ENCODE measurements around the gene PGBD1. TPM values are rescaled to one million over a fixed set of nuclear protein-coding genes. Genes with fewer than 3 reads are reported as not detected.

PGBD1 gene

DNA sequence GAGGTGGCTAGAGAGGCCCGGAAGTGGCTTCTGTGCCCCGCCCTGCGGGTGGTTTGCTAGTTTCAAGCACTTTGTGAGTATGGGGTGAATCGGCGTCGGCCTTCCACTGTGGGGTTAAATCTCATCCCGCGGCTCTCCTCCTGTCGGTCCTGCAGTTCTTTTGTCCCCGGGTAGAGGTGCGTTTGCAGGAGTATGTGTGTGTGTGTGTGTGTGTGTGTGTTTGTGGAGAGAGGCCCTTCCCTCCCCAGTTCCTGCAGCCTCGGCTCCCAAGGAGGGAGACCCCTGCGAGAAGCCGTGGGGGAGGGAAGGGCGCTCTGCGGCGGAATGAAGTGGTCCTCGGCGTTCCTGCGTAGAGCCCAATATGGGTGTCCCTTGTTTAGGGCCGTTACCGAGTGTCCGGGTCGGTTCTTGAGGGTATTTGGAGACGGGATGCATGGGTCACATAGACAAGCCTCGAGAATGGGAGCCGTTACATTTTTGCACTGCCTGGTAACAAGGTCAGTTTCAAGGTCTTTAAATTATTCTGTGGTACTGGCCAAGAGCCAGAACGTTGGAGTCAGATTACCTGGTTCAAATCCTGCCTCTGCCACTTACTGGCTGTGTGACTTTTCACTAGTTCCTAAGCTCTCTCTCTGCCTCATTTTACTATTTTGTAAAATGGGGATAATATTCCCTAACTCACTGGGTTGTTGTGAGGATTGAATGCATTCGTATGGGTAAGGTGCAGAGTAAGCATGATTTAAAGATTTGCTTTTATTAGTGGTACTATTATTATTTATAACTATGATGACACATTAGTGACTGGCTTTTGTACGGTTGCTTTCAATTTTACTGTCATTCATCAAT is 68.7 kb downstream of the PGBD1 start, which contains the start of gene ZKSCAN3:
TSS of gene ZKSCAN3 (plus strand) at position 56 of the 846 bp plus-strand sequence. CDS start 9,640 bp downstream, outside the sequence.
- peak within 1 kb of the TSS; percentile 55 for H3K18ac ChIP-seq (ENCODE audit: low read length)
- H3K27ac ChIP-seq (ENCODE audit: low read depth, low read length): peak within 1 kb of the TSS; percentile 42
- peak within 1 kb of the TSS; percentile 43 for H3K4ac ChIP-seq (ENCODE audit: low read depth, low read length)
- H3K79me1 ChIP-seq (ENCODE audit: low read length): peaks cover 5% of the 10 kb centered on the region
- peak within 1 kb of the TSS; percentile 85 for H2BK15ac ChIP-seq (replicated peaks; ENCODE audit: low read depth)
- H3K9ac ChIP-seq (ENCODE audit: low read length): peak within 1 kb of the TSS; percentile 72
- peak within 1 kb of the TSS; percentile 21 for H2BK5ac ChIP-seq (ENCODE audit: low read length)
- no peaks in the 10 kb centered on the region for H3K4me1 ChIP-seq (ENCODE audit: control insufficient read depth, low read depth, low read length)
- H3K79me2 ChIP-seq (ENCODE audit: control insufficient read depth, insufficient read depth, low read length): peaks cover 12% of the 10 kb centered on the region
- no peaks in the 10 kb centered on the region for H3K36me3 ChIP-seq (ENCODE audit: control insufficient read depth, insufficient read depth, low read length)
- H2BK120ac ChIP-seq (ENCODE audit: low read depth, low read length): no peak within 1 kb of the TSS
- peak; percentile 92 for DNase-seq
- H4K8ac ChIP-seq (ENCODE audit: low read depth, low read length): no peak within 1 kb of the TSS
- WGBS (ENCODE audit: extremely low coverage, insufficient coverage, low lambda C conversion rate): no CpG with 5 or more reads among the region's 30 CpGs
- H4K5ac ChIP-seq (ENCODE audit: low read length): no peak within 1 kb of the TSS
- H2AK5ac ChIP-seq (ENCODE audit: low read length): no peak within 1 kb of the TSS
- H3K27me3 ChIP-seq (ENCODE audit: insufficient read depth, low read length, poor library complexity): no peaks in the 10 kb centered on the region
- peak within 1 kb of the TSS; percentile 70 for H3K4me2 ChIP-seq (ENCODE audit: low read length)
- no peak within 1 kb of the TSS for H3K23ac ChIP-seq (ENCODE audit: low read length)
- H3K56ac ChIP-seq (ENCODE audit: low read length): peak within 1 kb of the TSS; percentile 85
- peak within 1 kb of the TSS; percentile 92 for H3K4me3 ChIP-seq (ENCODE audit: low read length)

DNA sequence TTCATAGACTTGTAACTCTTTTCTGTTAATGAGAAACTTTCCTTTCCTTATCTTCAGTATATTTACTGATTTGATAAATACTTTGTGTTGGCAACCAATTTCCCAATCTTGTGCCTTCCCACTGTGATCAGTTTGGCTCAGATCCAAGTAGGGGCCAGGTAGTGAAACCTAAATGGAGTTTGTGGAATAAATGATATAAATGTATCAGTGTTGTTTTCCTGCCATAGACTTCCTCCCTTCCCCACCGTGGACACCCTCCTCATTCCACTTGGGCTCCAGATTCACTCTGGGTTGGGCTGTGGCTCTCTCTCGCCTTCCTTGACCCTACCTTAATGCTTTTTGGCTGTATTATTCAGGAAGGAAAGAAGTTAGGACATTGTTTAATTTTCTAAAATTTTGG is 69.7 kb downstream of the PGBD1 start:
- peaks cover 1% of the 10 kb centered on the region for H3K4me1 ChIP-seq (ENCODE audit: control insufficient read depth, low read depth, low read length)
- no peak overlapping the region for H4K5ac ChIP-seq (ENCODE audit: low read length)
- H3K79me1 ChIP-seq (ENCODE audit: low read length): peaks cover 5% of the 10 kb centered on the region
- H3K18ac ChIP-seq (ENCODE audit: low read length): no peak overlapping the region
- peak overlapping the region; percentile 14 for H3K4me2 ChIP-seq (ENCODE audit: low read length)
- no peak overlapping the region for H3K23ac ChIP-seq (ENCODE audit: low read length)
- H3K9ac ChIP-seq (ENCODE audit: low read length): peak overlapping the region; percentile 21
- no peak overlapping the region for H3K27ac ChIP-seq (ENCODE audit: low read depth, low read length)
- no peak overlapping the region for H3K4ac ChIP-seq (ENCODE audit: low read depth, low read length)
- H3K4me3 ChIP-seq (ENCODE audit: low read length): no peak overlapping the region
- no peak overlapping the region for H2AK5ac ChIP-seq (ENCODE audit: low read length)
- no peaks in the 10 kb centered on the region for H3K36me3 ChIP-seq (ENCODE audit: control insufficient read depth, insufficient read depth, low read length)
- no peak for DNase-seq
- peak overlapping the region; percentile 31 for H3K56ac ChIP-seq (ENCODE audit: low read length)
- H2BK5ac ChIP-seq (ENCODE audit: low read length): no peak overlapping the region
- H2BK15ac ChIP-seq (replicated peaks; ENCODE audit: low read depth): no peak overlapping the region
- WGBS (ENCODE audit: extremely low coverage, insufficient coverage, low lambda C conversion rate): no CpG with 5 or more reads among the region's 2 CpGs
- H4K8ac ChIP-seq (ENCODE audit: low read depth, low read length): no peak overlapping the region
- no peak overlapping the region for H2BK120ac ChIP-seq (ENCODE audit: low read depth, low read length)
- H3K27me3 ChIP-seq (ENCODE audit: insufficient read depth, low read length, poor library complexity): no peaks in the 10 kb centered on the region
- H3K79me2 ChIP-seq (ENCODE audit: control insufficient read depth, insufficient read depth, low read length): peaks cover 12% of the 10 kb centered on the region

DNA sequence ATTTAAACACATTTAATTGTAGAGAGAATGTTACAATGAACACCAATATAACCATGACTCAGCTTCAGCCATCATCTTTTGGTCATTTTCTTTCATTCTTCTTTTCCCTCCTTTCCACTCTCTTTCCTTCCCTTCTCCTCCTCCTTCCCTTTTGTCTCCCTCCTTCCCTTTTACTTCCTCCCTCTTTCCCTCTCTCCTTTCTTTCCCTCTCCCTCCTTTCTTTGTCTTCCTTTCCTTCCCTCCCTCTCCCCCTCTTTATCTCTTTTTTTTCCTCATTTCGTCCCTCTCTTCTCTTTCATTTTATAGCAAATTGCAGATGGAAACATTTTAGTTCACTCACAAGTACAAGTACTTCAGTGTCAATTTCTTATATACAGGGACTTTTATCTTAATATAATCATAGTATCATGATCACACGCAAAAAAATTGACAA is 70.1 kb downstream of the PGBD1 start:
- no peak for DNase-seq
- no peak overlapping the region for H3K4ac ChIP-seq (ENCODE audit: low read depth, low read length)
- H2BK120ac ChIP-seq (ENCODE audit: low read depth, low read length): no peak overlapping the region
- no peak overlapping the region for H2BK15ac ChIP-seq (replicated peaks; ENCODE audit: low read depth)
- no peak overlapping the region for H3K18ac ChIP-seq (ENCODE audit: low read length)
- H4K8ac ChIP-seq (ENCODE audit: low read depth, low read length): no peak overlapping the region
- H3K27ac ChIP-seq (ENCODE audit: low read depth, low read length): no peak overlapping the region
- no peak overlapping the region for H3K4me3 ChIP-seq (ENCODE audit: low read length)
- no peaks in the 10 kb centered on the region for H3K36me3 ChIP-seq (ENCODE audit: control insufficient read depth, insufficient read depth, low read length)
- H3K56ac ChIP-seq (ENCODE audit: low read length): no peak overlapping the region
- H4K5ac ChIP-seq (ENCODE audit: low read length): no peak overlapping the region
- no CpG with 5 or more reads among the region's 2 CpGs for WGBS (ENCODE audit: extremely low coverage, insufficient coverage, low lambda C conversion rate)
- H3K4me2 ChIP-seq (ENCODE audit: low read length): no peak overlapping the region
- peaks cover 3% of the 10 kb centered on the region for H3K4me1 ChIP-seq (ENCODE audit: control insufficient read depth, low read depth, low read length)
- H3K9ac ChIP-seq (ENCODE audit: low read length): no peak overlapping the region
- no peak overlapping the region for H2BK5ac ChIP-seq (ENCODE audit: low read length)
- peaks cover 12% of the 10 kb centered on the region for H3K79me2 ChIP-seq (ENCODE audit: control insufficient read depth, insufficient read depth, low read length)
- no peaks in the 10 kb centered on the region for H3K27me3 ChIP-seq (ENCODE audit: insufficient read depth, low read length, poor library complexity)
- no peak overlapping the region for H3K23ac ChIP-seq (ENCODE audit: low read length)
- H2AK5ac ChIP-seq (ENCODE audit: low read length): no peak overlapping the region
- H3K79me1 ChIP-seq (ENCODE audit: low read length): peaks cover 5% of the 10 kb centered on the region

Small RNAs within 50 kb of the gene (small RNA-seq; reads per million reads assigned to genes)
- not detected for gene AL021997.1 (ENCODE audit: insufficient read depth)
- not detected for gene AL021997.2 (ENCODE audit: insufficient read depth)

Data from mesendoderm (in vitro differentiated cells).